HG03354 (cell line): ENCODE results near the gene MEN1.
A peak's percentile ranks its signal among the peaks of the same experiment; 100 is the strongest.

Source experiments
- ATAC-seq: cut with Tn5 transposase; IDR thresholded peaks from one replicate; pipeline ENCODE4 v1.9.1; 2021; ENCODE audit warnings: mild to moderate bottlenecking; ENCODE audit not compliant: unreplicated experiment, poor library complexity, severe bottlenecking

Gene MEN1

DNA sequence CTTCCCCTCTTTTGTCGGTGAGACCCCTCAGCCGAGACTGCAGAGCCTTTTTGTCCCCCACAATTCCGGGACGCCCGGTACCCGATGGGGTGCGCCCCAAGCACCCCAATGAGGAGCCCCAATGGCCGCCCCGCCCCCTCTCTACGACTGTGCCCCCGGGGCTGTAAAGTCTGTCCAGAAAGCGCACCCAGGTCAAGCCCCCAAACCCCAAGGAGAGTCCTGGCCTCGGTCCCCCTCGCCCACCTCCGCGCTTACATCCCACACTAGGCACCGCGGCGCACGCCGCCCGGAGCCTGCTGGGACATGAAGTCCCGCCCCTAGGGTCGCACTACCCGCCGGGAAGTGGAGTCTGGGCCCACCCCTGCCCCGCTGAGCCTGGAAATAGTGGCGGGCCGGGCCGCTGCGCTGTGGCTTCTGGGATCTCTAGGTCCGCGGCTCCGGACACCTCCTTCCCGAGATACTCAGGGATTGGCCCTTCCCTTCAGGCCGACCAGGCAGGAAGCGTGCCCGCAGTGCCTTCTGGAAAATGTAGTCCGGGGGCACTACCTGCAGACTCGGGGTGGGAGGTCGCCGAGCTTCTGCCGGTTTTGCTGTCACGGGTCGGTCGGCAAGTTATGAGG is at the start of gene MEN1:
Gene MEN1, minus strand, starts transcription at position 281 of the 620 bp plus-strand sequence. CDS start 442 bp downstream, outside the sequence.
- peak; percentile 57 for ATAC-seq

DNA sequence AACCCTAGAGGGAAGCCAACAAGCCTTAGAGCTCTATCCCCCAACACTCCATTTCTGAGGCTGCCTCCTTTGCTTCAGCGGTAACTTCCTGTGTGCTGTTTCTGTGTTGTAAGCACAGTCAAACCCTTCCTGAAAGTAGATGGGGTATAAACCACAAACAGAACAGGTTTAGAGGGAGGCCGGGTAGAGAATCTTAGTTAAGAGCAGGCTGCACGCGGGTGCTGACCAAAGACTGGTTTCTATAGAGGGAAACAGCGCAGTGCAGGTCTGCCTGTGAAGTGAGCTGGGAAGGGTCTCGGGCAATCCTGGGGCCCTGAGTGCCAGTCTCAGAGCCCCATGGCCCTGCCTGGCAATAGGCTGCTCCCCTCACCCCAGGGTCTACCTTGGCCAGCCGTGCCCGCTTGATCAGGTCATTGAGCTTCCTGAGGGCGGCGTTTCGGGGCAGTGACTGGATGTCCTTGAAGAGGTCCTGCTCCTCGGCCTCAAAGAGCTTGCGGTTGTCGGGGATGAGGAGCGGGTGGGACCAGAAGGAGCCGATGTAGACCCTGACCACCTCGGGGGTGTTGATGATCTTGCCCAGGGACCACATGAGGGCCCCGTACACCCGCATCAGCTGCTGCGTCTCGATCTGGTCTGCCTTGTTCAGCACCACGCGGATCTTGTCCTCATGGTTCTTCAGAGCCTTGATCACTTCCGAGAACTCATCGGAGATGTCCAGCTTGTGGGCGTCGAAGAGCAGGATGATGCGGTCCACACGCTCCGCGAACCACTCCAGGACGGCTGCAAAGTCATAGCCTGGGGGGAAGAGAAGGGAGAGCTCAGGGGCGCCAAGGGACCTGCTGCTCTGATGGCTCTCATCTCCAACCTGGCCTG is 49.4 kb upstream of the MEN1 start:
- ATAC-seq = peak; percentile 80

DNA sequence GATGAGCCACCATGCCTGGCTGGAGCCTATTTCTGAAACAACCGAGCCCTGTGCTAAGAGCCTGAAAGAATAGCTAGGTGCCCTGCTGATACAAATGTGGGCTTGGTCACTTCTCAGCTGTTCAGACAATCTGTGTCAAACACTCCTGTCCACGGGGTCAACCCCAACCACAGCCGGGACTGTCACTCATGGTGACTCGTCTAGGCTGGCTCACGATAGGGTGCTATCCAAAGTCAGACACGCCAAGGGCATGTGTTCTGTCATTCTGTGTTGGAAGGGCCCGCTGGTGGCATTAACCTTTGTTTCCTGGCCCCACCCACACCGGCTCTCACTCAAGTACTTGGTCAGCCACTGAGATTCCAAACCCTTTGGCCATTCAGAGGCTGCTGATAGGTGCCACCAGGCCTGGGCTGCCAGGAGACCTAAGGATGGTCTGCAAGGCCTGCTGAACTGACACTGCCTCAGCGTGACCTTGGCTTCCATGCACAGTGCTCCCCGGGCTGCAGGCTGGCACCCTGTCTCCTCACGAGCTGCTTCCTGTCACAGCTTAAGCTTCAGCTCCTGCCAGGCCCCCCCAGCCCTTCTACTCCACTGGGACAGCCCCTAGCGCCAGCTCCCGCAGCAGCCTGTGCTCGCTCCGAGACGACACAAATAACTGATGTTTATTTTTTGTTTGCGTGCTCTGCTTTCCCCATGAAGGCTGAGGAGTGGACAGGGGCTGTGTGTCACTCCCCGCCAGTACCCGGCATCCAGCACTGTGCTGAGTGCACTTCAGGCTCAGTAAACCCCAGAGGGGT is 48.3 kb upstream of the MEN1 start:
- ATAC-seq = peak; percentile 39

DNA sequence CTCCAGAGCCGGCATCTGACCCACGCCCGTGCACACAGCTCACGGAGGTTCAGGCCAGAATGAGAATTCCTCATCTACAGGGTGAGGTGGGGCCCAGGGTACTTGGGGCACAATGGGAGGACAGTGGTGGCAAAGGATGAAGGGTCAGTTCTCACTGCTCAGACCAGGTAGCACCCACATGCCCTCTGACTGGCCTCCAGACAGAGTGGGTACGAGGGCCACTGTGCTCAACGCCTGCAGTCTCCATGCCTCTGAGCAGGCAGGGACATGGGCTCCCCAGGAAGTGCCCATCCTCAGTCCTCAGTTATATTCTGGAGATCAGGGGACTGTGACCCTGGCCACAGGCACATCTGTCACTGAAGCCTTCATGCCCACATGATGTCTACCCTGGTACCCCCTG is 47.1 kb upstream of the MEN1 start:
- no peak for ATAC-seq

DNA sequence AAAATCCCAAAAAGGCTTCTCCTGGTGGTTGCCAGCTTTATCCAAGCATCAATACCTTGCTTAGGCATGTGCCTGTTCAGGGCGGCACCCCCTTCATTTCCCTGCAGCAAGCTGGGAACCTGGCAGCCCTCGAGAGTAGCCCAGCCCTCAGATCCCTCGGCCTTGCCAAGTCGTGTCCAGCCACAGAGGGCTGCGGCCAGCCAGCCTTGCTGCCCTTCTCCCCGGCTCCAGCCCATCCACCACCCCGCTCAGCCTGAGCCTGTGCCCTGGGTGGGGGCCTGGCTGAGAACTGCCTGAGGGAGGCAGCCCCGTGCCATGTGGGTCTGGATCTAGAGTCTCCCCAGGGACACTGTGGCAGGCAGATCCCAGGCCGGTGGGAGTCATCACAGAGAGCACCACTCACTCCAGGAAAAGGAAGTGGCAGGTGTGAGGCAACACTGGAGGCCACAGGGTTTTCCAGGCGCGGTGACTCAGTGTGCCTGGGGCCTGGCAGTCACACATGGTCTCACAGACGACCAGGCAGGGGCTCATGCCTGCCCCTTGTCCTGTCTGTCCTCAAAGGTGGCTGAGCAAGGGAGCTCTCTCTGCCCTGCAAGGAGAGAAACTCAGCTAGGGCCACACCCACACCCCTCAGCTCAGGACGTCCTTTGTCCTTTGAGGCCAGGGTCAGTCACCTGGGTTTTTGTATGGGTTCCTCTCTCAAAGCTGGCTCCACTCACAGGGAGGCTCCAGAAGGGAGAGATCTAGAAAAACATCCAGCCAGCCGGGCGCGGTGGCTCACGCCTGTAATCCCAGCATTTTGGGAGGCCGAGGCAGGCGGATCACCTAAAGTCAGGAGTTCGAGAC is 46.3 kb upstream of the MEN1 start:
- no peak for ATAC-seq

DNA sequence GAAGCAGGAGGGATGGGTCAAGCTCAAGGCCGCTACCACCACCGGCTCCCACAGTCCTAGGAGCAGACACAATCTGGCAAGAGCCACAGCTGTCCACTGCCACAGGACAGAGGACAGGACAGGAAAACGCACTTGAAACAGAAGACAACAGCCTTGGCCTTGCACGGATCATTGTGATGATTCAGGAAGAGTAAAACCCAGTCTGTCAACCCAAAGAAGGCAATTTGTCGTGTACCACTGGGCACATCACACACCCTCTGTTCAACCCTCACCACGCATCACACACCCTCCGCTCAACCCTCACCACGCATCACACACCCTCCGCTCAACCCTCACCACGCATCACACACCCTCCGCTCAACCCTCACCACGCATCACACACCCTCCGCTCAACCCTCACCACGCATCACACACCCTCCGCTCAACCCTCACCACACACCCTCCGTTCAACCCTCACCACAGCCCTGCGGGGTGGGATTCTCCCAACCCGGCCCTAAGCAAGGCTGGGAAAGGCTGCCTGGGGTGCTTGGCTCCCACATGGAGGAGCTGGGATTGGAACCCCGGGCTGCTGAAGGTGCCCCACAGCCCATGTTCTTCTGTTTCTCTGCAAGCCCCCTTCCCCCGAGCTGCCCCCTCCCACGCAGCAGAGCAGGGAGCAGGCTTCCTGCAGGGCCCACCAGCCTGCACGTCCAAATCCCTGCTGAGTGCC is 45.4 kb upstream of the MEN1 start:
- ATAC-seq = no peak

DNA sequence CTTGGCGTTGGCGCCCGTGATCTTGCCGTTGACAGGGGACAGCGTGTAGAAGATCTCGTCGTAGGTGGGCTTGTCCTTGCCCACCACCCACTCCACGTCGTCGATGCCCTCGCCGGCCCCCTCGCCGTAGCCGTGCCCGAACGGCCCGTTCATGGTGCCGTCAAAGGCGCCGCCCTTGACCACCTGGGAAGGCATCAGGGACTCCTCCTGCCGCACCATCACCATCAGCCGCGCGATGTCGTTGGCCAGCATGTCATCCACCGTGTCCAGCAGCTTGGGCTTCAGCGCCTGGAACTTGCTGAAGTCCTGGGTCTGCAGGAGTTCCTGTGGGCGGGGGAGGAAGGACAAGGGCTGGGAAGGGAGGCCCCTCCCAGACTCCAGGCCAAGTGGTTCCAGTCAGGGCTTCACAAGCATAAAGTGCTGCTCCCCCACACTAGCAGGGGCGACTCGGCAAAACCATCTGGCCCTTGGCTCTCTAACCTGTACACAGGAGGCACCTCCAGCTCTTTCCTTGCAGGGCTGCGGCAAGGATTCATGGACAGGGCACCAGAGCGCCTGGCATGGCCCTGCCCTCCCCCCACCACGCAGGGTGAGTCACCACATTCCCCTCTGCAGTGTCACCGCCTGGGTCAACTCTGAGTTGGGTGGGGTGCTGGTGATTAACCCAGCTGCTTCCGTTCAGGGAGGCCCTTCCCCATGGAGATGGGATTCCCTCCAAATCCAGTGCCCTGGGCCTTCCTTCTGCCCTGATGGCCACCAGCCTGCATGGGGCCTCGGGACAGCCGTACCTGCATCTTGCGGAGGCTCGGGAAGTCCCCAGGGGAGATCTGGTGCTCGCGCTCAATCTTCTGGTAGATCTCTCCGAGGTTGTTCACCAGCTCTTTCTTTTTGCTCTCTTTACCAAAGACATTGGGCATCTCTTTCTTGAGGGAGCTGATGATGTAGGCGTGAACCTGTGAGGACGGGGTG is 44.5 kb upstream of the MEN1 start:
- ATAC-seq = no peak

DNA sequence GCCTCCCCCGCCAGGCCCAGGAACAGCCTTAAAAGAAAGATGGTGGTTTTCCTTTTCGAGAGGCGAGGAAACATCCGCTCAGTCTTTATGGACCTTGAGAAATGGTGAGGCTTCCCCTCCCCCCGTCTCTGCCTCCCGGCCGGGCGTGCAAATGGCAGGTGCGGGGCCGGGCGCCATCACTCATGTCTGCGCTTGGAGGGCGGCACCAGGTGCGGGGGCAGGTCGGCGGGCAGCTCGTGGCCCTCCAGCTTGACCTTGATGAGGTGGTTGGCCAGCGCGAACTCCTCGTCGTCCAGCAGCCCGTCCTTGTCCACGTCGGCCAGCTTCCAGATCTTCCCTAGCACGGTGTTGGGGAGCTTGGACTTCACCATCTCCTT is 43.8 kb upstream of the MEN1 start:
- no peak for ATAC-seq

DNA sequence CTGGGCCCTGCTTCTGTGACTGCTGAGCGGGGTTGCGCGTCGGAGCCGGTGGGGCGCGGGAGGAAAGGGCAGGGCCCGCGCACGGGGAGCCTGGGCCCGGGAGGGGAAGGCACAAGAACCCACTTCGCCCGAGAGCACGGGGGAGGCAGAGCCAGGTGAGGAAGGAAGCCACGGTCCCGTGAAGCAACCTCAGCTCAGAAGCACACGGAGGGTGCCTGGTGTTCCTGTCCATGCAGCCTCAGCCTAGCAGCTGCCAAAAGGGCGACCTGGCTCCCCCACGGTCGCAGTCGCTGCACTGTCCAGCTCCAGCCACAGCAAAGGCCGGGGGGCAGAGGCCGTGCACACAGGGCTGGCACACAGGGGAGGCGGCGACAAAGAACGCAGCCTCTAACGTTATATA is 43.4 kb upstream of the MEN1 start:
- ATAC-seq = no peak

DNA sequence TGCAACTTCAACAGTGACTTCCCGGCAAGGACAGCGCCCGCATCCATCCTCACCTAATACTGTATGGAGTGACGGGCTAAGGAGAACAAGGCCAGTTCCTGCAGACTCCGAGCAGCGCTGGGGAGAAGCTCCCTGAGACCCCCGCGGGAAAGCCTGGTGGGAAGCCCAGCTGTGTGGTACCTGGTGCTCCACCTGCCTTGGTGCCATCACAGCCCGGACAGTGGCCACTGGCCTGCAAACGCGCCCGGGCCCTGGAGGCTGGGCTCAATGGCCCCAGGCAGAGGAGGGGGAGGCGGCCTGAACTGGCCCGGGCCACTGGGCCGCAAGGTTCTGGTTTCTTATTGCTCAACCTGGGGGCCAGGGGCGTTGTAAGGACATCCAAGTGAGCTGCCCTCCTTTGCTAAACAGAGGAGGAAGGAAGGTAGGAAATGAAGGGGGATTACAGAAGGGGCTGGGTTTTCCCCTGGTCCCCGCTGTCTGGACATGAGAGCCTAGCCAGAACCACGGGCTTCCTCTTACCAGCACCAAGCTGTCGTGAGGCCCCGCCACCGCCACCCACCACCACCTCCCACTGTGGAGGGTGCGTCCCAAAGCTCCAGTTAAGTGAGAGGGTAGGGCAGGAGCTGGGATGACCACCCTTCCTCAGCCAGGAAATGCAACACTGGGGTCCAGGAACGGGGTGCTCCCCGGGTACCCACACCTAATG is 42.6 kb upstream of the MEN1 start:
- ATAC-seq = no peak

DNA sequence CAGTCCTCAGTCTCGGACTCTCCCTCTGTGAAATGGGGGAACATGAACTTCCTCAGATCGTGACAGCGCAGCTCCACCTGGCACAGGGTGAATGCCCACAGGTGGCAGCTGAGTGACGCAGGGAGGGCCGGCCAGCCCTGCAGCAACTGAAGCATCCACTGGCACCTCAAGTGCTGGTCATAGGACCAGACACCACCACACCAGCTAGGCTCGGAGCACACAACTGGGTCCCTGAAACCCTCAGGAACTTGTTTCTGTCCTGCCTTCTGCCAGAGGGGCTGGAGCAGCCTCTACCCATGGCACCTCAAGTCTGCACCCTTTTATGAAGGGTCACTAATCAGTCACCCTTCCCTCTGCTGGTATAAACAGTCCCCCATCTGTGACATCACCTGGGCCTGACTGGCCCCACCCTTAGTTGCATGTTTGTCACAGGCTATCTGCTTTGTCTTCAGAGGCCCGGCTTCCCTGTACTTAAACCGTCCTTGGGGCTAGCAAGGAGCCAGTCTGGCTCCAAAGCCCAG is 41.5 kb upstream of the MEN1 start:
- peak; percentile 24 for ATAC-seq

DNA sequence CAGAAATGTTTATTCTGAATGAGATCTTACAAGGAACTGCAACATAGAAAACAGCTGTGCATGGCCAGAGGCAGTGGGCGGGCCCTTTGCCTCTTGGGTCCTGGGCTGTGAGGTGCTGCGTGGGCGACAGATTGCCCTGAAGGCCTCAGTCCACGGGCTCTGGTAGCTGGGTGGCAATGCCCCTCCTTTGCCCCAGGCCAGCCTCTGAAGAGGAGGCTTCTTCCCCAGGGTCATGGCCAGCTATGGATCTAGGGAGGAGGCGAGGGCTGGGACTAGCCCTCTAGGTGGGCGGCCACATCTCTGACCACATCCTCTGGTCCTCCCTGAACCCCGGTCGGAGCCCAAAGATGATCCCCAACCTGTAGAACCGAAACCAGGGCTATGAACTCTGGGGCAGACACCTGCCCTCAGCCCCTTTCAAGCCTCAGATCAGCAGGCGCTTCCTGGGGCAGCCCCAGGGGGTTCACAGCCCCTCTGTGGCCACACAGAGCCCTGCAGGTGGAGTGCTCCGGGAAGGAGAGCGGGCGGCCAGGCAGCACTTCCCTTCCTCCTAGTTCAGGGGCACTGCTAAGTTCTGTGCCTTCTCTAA is 40.7 kb upstream of the MEN1 start:
- ATAC-seq = peak; percentile 72

DNA sequence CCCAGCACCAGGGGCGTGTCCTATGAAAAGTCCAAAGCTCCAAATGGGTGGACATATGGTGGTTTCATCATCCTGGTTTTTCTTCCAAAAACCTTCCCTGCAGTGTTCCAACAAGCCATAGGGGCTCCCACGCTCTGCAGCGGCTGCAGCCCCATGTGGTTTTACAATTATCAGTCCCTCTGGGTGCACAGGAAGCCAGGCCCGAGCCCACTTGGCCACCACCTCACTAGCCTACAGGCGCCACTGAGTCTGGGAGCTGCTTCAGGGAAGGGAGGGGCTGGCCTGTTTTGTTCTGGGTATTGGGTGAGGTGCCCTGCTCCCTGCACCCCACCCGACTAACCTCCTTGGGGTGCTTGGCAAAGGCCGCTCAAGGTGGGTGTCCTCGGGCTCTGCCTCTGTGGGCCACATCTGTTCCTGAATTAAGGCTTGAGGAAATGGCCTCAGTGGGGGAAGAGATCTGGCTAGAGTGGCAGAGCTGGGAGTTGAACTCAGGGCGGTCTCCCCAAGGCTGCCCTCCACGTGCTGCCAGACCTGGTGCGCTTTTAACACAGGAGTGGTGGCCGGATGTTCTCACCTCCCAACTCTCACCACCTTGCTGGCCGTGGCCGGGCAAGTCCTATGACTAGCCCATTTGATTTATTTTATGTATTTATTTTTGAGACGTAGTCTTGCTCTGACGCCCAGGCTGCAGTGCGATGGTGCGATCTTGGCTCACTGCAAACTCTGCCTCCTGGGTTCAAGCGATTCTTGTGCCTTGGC is 39.4 kb upstream of the MEN1 start:
- ATAC-seq = no peak

DNA sequence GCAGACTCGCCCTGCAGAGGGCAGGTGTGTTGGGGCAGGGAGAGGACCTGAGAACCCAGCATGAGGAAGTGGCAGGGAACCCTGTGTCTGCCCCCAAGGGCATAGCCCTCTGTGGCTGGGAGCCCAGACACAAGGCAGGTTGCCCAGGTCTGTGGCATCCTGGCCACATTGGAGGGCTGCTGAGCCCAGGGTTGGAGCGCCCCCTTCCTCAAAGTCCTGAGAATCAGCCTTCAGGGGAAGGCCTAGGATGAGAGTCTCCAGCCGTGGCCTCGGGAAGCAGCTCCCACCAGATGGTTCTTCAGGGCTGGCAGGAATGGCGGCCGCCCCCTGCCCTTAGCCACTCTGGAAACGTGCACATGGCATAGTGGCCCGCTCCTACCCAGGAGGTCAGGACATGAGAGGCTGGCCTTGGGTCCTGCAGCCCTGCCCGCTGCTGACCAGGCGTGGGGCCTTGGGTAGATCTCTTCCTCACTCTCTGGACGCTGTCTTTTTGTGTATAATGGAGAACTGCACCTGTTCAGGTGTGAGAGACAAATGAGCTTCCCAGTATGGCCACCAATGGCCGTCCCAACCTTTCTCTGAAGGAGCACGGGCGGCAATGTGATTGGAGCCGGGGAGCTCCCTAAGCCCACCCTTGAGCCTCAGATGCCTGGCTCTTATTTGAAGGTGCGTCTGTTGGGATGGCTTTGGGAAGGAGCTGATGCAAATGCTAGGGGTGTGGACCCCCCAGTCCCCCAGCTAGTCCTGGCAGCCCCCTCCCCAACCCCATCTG is 38.7 kb upstream of the MEN1 start:
- no peak for ATAC-seq

DNA sequence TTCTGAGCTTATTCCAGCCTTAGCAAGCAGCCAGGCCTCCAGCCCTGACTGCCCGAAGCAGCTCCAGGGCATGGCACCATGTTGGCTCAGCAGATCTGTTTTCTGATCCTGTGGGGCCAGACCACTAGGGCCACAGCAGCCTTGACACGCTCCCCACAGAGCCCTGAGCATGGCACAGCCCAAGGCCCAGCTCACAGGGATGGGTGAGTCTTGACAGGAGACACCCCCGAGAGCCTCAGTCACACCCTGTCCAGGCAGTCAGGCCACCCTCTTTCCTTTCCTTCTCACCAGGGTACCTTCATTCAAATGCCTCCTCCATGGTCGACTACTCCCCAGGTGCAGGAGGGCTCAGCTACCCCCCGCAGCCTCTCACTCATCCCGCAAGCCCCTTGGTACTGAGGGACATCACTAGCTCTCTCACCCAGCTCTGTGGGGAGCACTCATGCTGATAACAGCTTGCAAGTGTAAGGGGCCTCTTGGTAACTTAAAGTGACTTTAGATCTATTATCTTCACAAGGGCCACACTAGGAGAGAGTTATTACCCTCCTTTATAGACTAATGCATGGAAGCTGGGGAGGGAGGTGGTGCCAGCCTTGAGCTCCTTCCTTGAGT is 38.0 kb upstream of the MEN1 start:
- ATAC-seq = no peak
